ENCODE results near the gene CELSR2. TPM values are rescaled to one million over a fixed set of nuclear protein-coding genes. Genes with fewer than 3 reads are reported as not detected.

The CELSR2 gene
- total and polyA plus RNA-seq, 2 of the 8 experiments (the other 6 are each of a cell fraction or from before 2014, with no cell fraction given) = 12.0 to 27.7 TPM

DNA sequence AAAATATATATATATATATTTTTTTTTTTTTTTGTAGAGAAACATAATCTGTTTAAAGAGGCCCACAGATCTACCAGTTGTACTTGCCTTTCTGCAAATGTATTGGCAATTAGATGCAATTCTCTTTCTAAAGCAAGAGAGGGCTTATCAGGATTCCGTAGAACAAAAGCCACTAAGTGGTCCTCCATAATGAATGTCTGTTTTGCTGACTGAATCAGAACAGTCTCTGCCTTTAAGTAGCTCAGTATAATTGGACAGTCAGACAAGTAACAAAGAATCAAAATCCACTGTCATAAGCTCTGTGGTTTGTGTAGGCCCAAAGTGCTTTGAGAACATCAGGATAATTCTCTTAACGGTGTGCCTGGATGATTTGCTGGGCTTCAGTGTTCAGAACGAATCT lies 18.3 kb upstream of the CELSR2 start:
- H3K36me3 ChIP-seq (ENCODE audit: control insufficient read depth in 2 of 4, insufficient read depth in 4 of 4, low read length in 3 of 4) = peaks cover 11 to 77% (median 33%) of the 10 kb centered on the region in 4 experiments
- CTCF ChIA-PET (ENCODE audit: partially characterized antibody) = interaction anchor here (0.9 to 28.7 kb wide), 8 partner anchors 11 to 171 kb away, joined by 3 to 651 read pairs (median 4); partner anchors contain the start of genes CELSR2 and SARS1

More for the DNA sequence above, 18.3 kb upstream of the CELSR2 start:
- Histone ChIP-seq H3K9ac (replicated peaks in 1 of 4; ENCODE audit: extremely low read depth in 1 of 4, low read depth in 3 of 4, low read length in 3 of 4) (no peak overlapping the region), H2BK20ac (ENCODE audit: low read length) (0 out of 2 replicates have a peak overlapping the region, but pooled peaks have one; percentile 77), H3K56ac (replicated peaks; ENCODE audit: insufficient read length, low read depth, low read length) (no peak overlapping the region), H2BK120ac (replicated peaks; ENCODE audit: low read depth, low read length) (no peak overlapping the region), H3K27me3 (replicated peaks in 1 of 4; ENCODE audit: control insufficient read depth in 3 of 4, extremely low read depth in 1 of 4, insufficient read depth in 3 of 4, low read length in 3 of 4) (no peaks in the 10 kb centered on the region), H2BK5ac (ENCODE audit: low read depth, low read length) (no peak overlapping the region), H2BK12ac (ENCODE audit: low read depth, low read length) (peak overlapping the region; percentile 40; the same call in 1 of the 2 replicates), H3K23me2 (ENCODE audit: low read depth, low read length) (peaks cover 4% of the 10 kb centered on the region; the same call in 1 of the 2 replicates), H3K4me2 (ENCODE audit: insufficient read depth in 1 of 2, low read depth in 2 of 2, low read length in 2 of 2) (peak overlapping the region in 1 of 2 experiments; percentile 98; a peak in 1 of 4 replicates), H3K14ac (ENCODE audit: insufficient read length) (no peak overlapping the region), H3K27ac (ENCODE audit: low read depth, low read length) (no peak overlapping the region), H2BK15ac (ENCODE audit: low read length) (0 out of 2 replicates have a peak overlapping the region, but pooled peaks have one; percentile 20), H3K4me1 (replicated peaks in 1 of 4; ENCODE audit: control insufficient read depth in 3 of 4, insufficient read depth in 4 of 4, low read length in 3 of 4) (peaks cover 6 to 30% (median 14%) of the 10 kb centered on the region in 4 experiments), H4K8ac (ENCODE audit: extremely low read depth, insufficient read depth, low read length) (no peak overlapping the region), H3K79me2 (ENCODE audit: control insufficient read depth in 1 of 2, insufficient read depth in 2 of 2, low read length in 2 of 2) (peaks cover 0 to 10% of the 10 kb centered on the region in 2 experiments; a peak in 2 of 4 replicates), H4K20me1 (replicated peaks in 1 of 2; ENCODE audit: control insufficient read depth in 1 of 2, insufficient read depth in 2 of 2, low read length in 2 of 2) (no peaks in the 10 kb centered on the region), H3K79me1 (ENCODE audit: low read depth, low read length) (0 out of 2 replicates have a peak, but pooled peaks cover 2% of the 10 kb centered on the region), H4K5ac (ENCODE audit: insufficient read length, low read depth, low read length) (no peak overlapping the region), H3K9me3 (ENCODE audit: insufficient read depth in 2 of 2, low read depth in 1 of 2, low read length in 1 of 2) (no peaks in the 10 kb centered on the region), H4K91ac (replicated peaks; ENCODE audit: insufficient read length, low read length) (no peak overlapping the region), H3K4me3 (ENCODE audit: extremely low read depth in 1 of 4, insufficient read depth in 2 of 4, low read depth in 3 of 4, low read length in 4 of 4) (no peak overlapping the region), H2AK5ac (ENCODE audit: low read depth, low read length) (no peak overlapping the region), H3K18ac (ENCODE audit: extremely low read depth, low read length) (no peak overlapping the region; the same call in 1 of the 2 replicates), H3K23ac (ENCODE audit: insufficient read length) (no peak overlapping the region), H3K4ac (replicated peaks; ENCODE audit: insufficient read length, low read depth, low read length) (no peak overlapping the region), H2AFZ (ENCODE audit: low read length) (no peak overlapping the region)
- POLR2A ChIA-PET (ENCODE audit: partially characterized antibody) = interaction anchor here (1.4 to 15.9 kb wide), 5 partner anchors 9 to 538 kb away, joined by 3 to 252 read pairs (median 34); partner anchors contain the start of genes CELSR2 and SARS1
- 91% methylated on average over 3 of the region's 3 CpGs; no CpG with 5 or more reads in 1 of the 2 experiments for WGBS, 2 experiments (ENCODE audit: extremely low coverage in 1 of 2, insufficient coverage in 1 of 2, insufficient read length in 1 of 2, insufficient replicate concordance in 2 of 2, low coverage in 1 of 2, low lambda C conversion rate in 2 of 2, missing lambda C conversion rate in 1 of 2)
- DNase-seq (ENCODE audit: low read depth in 1 of 2, low spot score in 2 of 2) (no peak), FAIRE-seq (no peak)
- TF ChIP-seq, protein P1, sequence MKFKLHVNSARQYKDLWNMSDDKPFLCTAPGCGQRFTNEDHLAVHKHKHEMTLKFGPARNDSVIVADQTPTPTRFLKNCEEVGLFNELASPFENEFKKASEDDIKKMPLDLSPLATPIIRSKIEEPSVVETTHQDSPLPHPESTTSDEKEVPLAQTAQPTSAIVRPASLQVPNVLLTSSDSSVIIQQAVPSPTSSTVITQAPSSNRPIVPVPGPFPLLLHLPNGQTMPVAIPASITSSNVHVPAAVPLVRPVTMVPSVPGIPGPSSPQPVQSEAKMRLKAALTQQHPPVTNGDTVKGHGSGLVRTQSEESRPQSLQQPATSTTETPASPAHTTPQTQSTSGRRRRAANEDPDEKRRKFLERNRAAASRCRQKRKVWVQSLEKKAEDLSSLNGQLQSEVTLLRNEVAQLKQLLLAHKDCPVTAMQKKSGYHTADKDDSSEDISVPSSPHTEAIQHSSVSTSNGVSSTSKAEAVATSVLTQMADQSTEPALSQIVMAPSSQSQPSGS (IDR thresholded peaks at IDR 0.05; ENCODE audit: low read length) = no peak
- no peak for TF ChIP-seq FOSL1 (IDR thresholded peaks at IDR 0.05; ENCODE audit: insufficient read depth, low read depth, low read length)

Data from H1 (cell line).